ENCODE results near the gene UST.

DNA sequence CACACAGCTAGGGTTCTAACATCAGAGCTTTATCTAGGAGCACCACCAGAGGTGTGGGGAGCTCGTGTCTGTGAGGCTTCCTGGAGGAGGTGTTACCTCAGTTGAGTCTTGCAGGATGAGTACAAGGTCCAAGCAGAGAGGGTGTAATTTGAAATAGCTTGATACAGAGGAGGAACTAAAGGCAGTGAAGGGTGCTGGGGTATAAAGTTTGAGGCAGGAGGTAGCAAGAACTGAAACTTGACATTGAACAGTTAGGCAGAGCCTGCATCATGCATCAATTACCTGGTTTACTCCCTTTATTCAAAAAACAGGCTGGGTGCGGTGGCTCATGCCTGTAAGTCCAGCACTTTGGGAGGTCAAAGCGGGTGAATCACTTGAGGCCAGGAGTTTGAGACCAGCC lies 241.2 kb downstream of the UST start:
- TF ChIP-seq EZH2 (IDR thresholded peaks at IDR 0.05; ENCODE audit: borderline replicate concordance, low read length), result no peak
- TF ChIP-seq, protein P1, sequence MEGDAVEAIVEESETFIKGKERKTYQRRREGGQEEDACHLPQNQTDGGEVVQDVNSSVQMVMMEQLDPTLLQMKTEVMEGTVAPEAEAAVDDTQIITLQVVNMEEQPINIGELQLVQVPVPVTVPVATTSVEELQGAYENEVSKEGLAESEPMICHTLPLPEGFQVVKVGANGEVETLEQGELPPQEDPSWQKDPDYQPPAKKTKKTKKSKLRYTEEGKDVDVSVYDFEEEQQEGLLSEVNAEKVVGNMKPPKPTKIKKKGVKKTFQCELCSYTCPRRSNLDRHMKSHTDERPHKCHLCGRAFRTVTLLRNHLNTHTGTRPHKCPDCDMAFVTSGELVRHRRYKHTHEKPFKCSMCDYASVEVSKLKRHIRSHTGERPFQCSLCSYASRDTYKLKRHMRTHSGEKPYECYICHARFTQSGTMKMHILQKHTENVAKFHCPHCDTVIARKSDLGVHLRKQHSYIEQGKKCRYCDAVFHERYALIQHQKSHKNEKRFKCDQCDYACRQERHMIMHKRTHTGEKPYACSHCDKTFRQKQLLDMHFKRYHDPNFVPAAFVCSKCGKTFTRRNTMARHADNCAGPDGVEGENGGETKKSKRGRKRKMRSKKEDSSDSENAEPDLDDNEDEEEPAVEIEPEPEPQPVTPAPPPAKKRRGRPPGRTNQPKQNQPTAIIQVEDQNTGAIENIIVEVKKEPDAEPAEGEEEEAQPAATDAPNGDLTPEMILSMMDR (conservative IDR thresholded peaks at IDR 0.05 in 1 of 2, IDR thresholded peaks at IDR 0.05 in 1 of 2; ENCODE audit: extremely low read depth in 1 of 2, insufficient read depth in 1 of 2, low read depth in 1 of 2, low read length in 2 of 2), result no peak

Data from mammary epithelial cell (primary cell).